ENCODE results near the gene TRPC4. TPM values are rescaled to one million over a fixed set of nuclear protein-coding genes. Genes with fewer than 3 reads are reported as not detected.
A peak's percentile ranks its signal among the peaks of the same experiment; 100 is the strongest.

The TRPC4 gene
- total RNA-seq, 1 donor from 2014 or later = 0.20 TPM

DNA sequence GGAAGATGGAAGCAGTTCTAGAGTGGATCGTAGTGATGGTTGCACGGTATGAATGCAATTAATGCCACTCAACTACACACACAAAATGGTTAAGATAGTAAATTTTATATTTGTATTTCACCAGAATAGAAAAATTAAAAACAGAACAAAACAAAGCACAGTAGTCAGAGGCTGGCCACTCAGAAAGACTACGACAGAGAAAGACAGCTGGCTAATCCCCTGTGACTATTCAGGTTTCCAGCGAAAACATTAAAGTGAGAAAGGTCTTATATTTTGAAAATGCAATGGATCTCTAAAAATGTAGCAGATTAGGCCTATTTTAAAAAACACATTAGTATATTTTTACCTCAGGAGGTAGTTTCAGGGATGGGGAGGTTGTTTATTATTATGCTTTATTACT is 139.7 kb downstream of the TRPC4 start:
- no peak for DNase-seq (ENCODE audit: low read depth in 2 of 2)

DNA sequence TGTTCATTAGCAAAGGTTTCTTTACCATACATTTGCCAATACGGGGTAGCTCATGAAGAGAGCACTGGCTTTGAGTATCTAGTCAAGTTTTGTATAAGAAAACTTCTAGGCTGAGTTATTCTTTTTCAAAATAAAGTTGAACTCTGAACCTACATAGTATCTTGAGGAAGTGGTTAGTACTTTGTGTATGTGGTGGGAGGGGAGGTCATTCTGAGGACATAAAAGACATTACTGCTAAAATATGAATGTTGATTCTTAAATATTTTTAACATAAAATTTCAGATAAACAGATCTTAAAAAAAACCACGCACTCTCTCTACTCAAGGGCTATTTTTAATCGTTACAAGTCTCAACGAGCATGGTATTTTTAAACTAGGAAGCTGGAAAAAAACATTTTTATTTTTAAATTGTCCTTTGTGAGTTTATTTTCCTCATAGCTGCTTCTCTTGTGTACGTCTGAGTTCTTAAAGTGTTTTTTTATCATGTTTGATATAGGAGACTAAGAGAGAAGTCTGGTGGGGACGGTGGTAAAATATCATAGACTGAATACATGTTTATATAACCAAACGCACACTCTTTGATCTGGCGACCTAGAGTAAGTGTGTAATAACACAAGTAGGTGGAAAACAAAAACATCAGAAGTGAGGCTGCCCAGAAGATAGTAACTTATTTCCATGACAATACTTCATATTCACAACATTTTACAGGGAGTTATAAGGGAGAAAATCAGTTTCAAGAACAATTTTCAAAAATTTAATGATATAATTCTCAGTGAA is 153.0 kb downstream of the TRPC4 start:
- peak; percentile 7 to 14 for DNase-seq (ENCODE audit: low read depth in 2 of 2)

DNA sequence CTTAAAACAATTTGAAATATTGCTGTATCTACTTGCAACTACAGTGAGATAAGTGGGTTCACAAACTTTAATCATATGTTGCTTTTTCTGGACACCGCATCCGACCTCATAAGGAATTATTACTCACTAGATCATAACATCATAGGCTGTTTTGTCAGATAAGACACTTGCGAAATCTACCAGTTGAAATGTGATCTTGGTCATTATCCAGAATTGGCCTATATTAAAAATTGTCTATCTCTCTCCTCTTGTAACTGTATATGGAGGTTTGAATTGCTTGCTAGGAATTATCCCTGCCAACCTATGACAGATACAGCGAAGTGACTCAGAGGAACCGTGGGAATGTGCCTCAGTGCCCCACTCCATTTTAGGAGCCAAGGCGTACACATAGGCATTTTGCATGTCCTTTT is 154.0 kb downstream of the TRPC4 start:
- peak; percentile 41 to 73 for DNase-seq (ENCODE audit: low read depth in 2 of 2)

DNA sequence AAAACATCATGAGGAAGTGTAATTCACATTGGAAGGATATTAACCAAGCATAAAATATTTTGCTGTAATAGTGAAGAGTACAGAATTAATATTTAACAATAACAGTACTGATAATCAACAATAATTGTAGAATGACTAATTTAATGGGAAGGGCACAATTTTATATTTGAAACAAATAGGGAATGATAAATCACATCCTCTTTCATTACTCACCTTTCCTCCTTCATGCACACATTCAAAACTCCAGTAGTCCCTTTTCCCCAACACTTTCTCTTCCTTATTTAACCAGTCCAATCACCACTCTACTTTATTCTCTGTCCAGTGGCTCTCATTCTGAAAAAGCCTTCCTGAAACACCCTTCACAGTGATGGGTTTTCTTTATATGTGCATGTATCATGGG is 160.3 kb downstream of the TRPC4 start:
- peak; percentile 7 to 22 for DNase-seq (ENCODE audit: low read depth in 2 of 2)

DNA sequence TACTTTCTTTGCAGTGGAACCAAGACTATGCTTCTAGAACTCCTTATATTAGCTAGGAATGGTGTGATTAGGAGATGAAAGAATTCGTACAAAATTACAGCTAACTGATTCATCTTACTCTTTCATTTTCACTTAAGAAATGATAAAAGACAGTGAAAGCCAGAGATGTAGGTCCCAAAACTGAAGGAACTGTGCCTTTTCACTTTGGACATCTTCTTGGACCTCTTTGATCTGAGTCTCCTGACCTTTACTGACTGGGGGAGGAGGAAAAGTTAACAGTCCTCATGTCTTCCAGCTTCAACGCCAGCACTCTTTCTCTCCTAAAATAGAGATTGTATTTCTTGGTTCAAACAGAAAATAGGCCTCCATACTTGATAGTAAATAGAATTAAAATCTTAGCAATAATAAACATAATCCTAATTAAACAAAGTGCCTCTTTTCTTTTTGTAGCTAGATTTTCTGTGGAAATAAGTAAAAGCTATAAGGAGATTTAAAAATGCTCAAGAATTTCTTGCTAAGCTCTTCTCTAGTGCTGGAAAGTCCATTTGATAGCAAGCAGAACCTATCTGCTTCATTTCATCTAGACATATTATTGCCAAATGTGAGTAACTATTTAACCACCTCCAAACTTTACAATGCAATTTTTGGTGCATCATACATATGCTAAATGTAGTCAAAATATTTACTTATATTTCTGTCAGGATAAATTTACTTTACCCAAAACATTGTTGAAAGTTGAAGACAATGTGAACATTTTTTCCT is 161.7 kb downstream of the TRPC4 start:
- no peak for DNase-seq (ENCODE audit: low read depth in 2 of 2)

DNA sequence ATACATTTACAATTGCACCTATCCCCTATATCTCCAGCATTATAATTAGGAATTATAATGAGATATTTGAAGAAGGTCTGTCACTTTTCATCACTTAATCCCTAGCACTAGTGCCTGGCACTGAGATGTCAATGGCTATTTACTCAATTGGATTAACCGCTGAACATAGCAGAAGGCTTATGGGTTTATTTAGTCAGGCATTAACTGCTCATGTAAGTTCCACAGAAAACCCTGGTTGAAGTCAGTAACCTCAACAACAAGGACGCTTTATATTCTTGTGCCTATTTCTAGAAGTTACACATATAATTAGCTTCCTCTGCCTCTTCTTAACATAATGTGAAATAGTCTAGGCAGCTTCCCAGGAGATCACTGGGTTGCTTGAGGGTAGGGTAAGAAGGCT is 163.5 kb downstream of the TRPC4 start:
- DNase-seq (ENCODE audit: low read depth in 2 of 2) = no peak

DNA sequence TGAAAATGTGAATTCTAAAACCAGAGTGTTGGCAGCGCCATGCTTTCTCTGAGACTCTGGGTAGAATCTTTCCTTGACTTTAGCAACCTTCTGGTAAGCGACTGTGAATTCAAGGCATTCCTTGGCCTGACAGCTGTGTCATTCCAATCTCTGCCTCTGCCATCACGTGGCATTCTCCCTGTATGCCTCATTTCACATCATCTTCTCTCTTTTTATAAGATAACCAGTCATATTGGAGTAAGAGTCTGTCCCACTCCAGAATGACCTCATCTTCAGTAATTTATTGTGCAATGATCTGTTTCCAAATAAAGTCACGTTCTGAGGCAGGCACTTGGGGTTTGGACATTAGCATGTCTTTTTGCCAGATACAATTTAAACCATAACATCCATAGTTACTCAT is 167.6 kb downstream of the TRPC4 start:
- peak; percentile 9 to 54 for DNase-seq (ENCODE audit: low read depth in 2 of 2)

DNA sequence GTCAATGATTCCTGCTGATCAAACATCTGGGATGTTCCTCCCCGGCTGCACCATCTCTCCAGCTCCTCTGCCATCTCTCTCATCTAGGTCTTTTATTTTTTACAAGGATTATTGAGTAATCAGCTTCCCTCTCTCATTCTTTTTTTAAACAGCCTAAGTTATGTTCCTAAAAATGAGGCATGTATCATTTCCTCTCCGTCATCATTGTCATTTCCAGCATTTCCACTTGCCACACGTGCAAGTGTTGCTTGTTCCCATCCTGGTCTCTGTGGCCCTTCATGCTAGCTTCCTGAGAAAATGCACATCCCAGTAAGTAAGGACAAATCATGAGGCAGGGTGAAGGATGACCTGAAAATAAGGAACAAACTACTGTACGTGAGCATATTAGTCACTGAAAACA is 168.3 kb downstream of the TRPC4 start:
- DNase-seq (ENCODE audit: low read depth in 2 of 2) = peak; percentile 78 to 97

DNA sequence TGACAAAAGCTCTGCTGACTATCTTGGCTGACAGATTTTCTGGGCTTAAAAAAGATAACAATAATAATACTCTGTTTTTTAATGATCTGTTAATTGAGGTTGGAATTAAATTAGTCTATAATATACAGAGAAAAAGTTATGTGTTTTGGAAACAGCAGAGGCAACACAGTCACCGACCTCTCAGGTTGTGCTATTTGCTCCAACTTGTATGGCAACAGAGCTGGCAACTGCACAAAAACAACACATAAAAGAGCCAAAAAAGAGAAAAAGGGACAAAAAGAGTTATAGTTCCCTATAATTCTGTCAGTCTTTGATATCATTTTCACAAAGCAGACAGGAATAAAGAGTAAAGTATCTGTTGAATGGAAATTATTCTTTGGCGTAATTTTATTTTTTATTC is 168.7 kb downstream of the TRPC4 start:
- peak in 1 of 2 donors; percentile 86 for DNase-seq (ENCODE audit: low read depth in 2 of 2)

DNA sequence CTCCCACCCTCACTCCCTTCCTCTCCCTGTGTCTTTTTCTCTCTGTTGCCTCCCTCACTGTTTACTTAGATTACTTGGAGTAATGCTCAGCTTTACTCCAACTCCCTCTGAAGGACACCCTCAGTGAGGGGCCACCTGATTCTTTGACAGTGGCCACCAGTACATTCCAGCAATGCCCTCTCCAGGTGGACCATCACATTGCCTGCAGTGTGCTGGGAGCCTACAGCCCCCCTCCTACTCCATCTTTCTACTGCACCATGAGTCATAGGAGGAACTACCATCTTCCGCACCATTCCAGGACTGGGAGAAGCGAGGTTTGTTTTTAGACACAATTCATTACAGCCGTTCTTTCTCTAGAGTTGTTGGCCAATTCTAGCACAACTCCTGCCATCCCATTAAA is 174.4 kb downstream of the TRPC4 start:
- DNase-seq (ENCODE audit: low read depth in 2 of 2) = peak in 1 of 2 donors; percentile 30

DNA sequence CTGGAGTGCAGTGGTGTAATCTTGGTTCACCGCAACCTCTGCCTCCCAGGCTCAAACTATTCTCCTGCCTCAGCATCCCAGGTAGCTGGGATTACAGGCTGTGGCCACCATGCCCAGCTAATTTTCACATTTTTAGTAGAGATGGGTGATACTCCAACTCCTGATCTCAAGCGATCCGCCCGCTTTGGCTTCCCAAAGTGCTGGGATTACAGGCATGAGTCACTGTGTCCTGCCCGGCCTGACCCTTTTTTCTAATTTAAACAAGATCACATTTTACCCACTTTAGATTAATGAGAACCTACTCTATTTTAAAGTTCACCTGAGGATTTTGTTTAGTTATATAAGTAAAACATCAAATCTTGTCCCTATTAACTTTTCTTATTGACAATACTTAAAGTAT is 179.2 kb downstream of the TRPC4 start:
- DNase-seq (ENCODE audit: low read depth in 2 of 2) = no peak

DNA sequence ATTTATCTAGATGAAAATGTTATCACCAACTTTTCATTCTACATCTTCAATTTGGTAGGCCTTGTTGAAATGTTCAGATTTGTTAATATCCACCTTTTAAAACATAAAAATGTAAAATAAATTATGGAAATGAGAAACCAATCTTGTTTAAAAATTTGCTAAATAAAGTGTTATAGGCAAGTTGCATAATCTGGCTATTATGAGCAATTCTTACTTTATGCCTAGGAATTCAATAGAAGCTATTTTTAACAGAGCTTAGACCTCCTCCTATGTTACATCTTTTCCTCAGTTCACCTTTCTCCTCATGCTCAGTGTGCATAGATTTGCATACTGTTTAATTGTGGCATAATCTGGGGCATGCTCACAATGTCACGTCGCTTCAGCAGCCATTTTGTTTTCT is 183.1 kb downstream of the TRPC4 start:
- no peak for DNase-seq (ENCODE audit: low read depth in 2 of 2)

DNA sequence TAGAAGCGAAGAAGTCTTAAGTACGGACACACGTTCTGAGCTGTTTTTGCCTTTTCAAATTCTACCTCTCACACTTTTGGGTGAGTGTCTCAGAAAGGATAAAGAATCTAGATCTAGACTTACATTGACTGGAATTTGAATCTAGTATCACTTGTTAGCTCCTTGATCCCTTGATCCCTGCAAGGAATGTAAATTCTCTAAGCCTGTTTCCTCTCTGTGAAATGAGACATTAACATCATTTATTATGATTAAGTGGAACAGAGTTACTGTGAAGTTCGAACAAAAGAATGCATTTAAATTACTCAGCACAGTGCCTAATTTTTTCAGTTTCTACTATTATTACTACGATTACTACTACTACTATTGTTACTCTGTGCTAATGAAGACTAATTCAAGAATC is 184.4 kb downstream of the TRPC4 start:
- DNase-seq (ENCODE audit: low read depth in 2 of 2) = no peak

DNA sequence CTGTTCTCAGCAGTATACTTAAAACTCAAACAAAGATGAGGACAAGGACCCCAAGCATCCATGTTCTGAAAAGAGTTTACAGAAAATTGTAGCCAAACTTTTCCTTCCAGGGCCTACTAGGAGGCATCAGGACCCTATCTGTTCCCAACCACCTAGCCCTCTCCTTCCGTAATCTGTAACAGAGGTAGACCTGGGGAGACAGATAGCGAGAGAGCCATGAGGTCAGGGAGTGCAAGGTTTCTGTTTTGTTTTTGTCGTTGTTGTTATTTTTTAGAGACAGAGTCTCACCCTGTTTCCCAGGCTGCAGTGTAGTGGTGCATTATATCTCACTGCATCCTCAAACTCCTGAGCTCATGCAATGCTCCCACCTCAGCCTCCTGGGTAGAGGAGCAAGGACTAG is 187.1 kb downstream of the TRPC4 start:
- no peak for DNase-seq (ENCODE audit: low read depth in 2 of 2)

DNA sequence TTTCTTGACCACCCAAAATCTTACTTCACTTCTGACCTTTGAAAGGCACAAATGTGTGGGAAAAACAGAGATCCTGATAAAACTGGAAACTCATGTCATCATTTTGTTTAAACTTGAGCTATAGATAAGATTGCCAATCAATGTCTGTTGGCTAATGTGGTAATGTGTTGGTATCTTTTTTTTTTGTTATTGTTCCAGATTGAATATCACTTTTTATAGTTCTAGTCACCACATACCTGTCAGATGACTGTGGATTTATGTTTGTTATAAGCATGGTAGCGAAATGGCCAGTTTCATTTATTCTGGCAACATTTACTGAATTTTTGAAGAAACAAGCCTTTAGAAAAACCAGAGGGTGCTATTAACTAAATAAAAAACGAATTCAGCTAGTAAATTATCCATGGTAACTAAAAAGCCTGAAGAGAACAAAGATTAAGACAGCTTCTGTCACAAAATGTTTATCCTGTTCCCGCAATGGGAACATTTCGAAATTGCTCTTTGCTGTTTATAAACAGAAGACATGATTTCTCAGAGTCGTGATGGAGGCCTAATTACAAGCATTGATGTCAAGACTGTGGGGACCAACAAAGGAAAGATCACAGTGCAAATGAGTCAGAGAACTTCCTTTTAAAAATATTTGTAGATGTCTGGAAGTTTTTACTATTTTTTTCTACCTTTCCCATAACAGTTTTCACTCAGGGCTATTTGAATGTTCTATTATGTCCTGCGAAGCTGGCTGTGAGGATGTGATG is 188.1 kb downstream of the TRPC4 start:
- peak; percentile 52 to 78 for DNase-seq (ENCODE audit: low read depth in 2 of 2)

DNA sequence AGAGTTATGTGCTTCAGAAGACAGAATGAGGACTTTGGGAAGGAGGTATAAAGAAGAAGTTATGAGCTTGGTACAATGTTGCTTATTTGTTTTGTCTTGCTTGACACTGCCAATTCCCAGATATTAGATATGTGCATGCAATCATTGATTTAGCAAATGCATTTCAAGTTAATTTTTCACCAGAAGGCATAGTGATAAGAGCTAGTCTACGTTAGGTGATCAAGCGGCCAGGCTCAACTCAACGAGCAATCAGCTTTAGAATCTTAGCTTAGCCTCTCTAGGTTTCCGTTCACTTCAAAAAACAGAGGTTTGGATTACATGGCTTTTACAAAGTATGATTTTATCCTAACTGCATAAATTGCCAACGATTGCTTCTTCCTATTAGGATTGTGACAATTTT is 189.4 kb downstream of the TRPC4 start:
- DNase-seq (ENCODE audit: low read depth in 2 of 2) = no peak

DNA sequence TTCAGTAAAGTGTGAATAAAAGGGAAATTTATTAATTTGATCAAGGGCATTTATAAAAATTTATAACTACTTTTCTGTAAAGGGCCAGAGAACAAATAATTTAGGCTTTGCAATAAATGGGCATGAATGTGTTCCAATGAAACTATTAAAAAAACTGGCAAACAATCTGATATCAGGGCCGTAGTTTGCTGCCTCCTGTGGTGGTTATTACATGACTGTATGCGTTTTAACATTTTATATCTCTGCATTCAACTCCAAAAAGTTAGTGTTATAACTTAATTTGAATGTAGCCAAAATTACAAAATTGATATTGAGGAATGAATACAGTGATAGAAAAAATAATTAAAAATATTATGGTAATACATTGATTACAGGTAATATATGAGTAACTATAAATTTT is 190.5 kb downstream of the TRPC4 start:
- DNase-seq (ENCODE audit: low read depth in 2 of 2) = no peak

DNA sequence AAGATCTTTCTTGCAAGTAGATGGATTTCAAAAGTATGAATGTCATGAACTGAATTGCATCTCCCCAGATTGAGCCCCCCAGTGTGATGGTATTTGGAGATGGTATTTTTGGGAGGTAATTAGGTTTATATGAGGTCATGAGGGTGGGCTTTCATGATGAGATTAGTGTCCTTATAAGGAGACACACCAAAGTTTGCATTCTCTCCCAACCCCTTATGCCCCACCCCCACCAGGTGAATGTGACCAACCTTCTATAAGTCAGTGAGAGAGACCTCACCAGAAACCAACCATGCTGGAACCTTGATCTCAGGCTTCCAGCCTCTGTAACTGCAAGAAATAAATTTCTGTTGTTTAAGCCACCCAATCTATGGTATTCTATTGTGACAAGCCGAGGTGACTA is 199.7 kb downstream of the TRPC4 start:
- DNase-seq (ENCODE audit: low read depth in 2 of 2) = no peak

DNA sequence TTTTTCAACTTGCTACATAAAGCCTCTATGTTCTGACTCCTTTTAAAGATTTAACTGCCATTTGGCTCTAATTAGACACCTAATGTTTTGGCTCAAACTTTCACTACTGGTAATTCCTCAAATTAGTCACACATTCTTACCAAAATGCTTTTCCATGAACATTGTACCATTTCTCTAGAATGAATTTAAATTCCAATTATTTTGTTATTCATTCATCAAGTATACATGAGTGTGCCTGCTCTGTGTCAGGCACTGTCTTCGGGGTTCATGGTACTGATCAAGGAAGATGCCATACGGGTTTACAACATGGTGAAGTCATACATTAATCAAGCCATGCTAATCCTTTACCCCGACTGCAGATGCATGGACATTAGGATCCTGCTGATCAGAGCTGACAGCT is 201.9 kb downstream of the TRPC4 start:
- DNase-seq (ENCODE audit: low read depth in 2 of 2) = no peak

DNA sequence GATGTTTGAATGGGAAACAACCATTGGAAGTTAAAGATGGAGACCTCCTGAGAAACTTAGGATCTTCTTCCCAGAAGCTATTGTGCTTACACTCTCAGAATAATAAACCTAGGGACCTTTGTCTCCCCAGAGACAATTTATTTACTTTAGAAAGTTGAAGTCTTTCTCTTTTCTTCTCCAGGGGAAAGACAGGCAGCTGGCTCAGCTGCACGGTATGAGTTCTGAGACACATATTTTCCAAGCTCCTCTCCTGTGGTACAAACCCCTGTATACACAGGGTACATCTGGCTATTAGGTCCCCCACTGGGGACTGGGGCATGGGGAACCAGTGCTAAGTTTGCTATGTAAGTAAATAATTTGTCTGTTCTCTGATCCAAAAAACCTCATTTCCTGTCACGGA is 203.5 kb downstream of the TRPC4 start:
- no peak for DNase-seq (ENCODE audit: low read depth in 2 of 2)

DNA sequence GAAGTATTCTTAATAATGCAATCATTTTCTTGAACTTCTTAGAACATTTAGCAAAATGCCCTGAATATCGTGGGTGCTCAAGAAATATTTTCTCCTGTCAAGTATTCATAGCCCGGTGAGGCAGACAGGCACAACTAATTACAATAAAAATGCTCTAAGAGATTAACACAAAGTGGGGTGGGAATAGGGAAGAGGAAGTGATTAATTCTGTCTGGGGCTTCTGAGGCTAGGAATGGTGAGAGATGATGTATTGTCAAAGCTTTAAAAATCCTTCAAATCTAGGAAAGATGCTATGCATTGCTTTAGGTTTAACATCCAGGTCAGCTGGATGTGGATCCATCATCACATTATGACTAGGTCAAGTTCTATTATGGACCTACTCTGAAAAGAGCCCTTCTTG is 204.2 kb downstream of the TRPC4 start:
- DNase-seq (ENCODE audit: low read depth in 2 of 2) = peak in 1 of 2 donors; percentile 33

DNA sequence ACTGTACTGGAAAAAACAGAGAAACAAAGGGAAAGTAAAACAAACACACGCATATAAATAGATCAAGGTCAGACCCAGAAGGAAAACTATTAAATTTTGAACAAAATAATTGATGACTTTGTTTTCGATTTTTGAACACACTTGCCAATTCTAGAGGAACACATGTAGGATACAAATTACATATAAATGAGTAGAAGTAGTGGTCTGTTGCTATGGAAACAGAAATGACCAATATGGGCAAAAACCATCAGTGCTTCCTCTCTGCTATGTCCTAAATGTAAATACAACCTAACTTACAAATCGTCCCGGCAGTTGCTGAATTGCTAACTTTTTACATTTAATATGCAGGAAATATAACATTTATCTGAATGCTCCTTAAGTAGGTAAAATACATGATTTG is 205.8 kb downstream of the TRPC4 start:
- no peak for DNase-seq (ENCODE audit: low read depth in 2 of 2)

All from lung microvascular endothelial cell (primary cell).